Neural crest cell (in vitro differentiated cells): ENCODE measurements around the gene CSNK1D. TPM values are rescaled to one million over a fixed set of nuclear protein-coding genes. Genes with fewer than 3 reads are reported as not detected.

Source experiments
- DNase-seq: peaks from one replicate; pipeline ENCODE4 v3.0.0; 2021; ENCODE audit warnings: low read depth, mixed read lengths, low spot score
- H3K27ac Mint-ChIP-seq: one replicate; pipeline ENCODE4 v1.8.0; 2021; ENCODE audit warnings: mild to moderate bottlenecking, mixed read lengths; ENCODE audit not compliant: unreplicated experiment
- H3K27me3 Mint-ChIP-seq: 2 replicates; pipeline ENCODE4 v1.8.0; 2021; ENCODE audit warnings: low read depth, mild to moderate bottlenecking, mixed read lengths
- H3K36me3 Mint-ChIP-seq: 2 replicates; pipeline ENCODE4 v1.8.0; 2021; ENCODE audit warnings: low read depth, mild to moderate bottlenecking, mixed read lengths
- H3K4me1 Mint-ChIP-seq: 2 replicates; pipeline ENCODE4 v1.8.0; 2021; ENCODE audit warnings: mixed read lengths
- H3K4me3 Mint-ChIP-seq: one replicate; pipeline ENCODE4 v1.8.0; 2021; ENCODE audit warnings: mild to moderate bottlenecking, mixed read lengths
- H3K9me3 Mint-ChIP-seq: 2 replicates; pipeline ENCODE4 v1.8.0; 2021; ENCODE audit warnings: mixed read lengths
- total RNA-seq: library from RNA; stranded (reverse); gene quantifications from 2 replicates; pipeline ENCODE4 v1.2.1, GENCODE V29; 2021
- TF ChIP-seq, protein P1 (sequence below): fragments of 200-600 bp; sonication (generic); conservative IDR thresholded peaks from 2 replicates; pipeline ENCODE4 v1.5.0; 2021; ENCODE audit warnings: antibody characterized with exemption, mild to moderate bottlenecking

Gene CSNK1D
- total RNA-seq, 1 donor from 2014 or later, result 165 TPM

DNA sequence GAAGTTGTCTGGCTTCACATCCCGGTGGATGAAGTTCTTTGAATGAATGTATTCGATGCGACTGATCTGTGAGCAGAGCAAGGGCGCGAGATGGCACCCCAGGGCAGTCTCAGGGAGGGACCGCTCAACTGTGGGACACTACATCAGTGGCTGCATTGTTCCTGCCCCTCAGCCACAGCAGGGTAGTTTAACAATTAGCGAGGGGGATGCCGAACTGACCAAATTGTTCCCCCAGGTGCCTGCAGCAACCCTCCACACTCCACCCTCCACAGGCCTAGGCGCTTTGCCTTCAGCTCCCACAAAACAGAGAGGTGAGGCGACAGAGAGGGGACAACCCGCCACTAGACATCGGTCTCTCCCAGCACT is 20.3 kb downstream of the CSNK1D start:
- no peak for DNase-seq
- peaks cover 5% of the 10 kb centered on the region for H3K4me1 Mint-ChIP-seq
- TF ChIP-seq, protein P1, sequence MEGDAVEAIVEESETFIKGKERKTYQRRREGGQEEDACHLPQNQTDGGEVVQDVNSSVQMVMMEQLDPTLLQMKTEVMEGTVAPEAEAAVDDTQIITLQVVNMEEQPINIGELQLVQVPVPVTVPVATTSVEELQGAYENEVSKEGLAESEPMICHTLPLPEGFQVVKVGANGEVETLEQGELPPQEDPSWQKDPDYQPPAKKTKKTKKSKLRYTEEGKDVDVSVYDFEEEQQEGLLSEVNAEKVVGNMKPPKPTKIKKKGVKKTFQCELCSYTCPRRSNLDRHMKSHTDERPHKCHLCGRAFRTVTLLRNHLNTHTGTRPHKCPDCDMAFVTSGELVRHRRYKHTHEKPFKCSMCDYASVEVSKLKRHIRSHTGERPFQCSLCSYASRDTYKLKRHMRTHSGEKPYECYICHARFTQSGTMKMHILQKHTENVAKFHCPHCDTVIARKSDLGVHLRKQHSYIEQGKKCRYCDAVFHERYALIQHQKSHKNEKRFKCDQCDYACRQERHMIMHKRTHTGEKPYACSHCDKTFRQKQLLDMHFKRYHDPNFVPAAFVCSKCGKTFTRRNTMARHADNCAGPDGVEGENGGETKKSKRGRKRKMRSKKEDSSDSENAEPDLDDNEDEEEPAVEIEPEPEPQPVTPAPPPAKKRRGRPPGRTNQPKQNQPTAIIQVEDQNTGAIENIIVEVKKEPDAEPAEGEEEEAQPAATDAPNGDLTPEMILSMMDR, result no peak
- H3K4me3 Mint-ChIP-seq, result no peak overlapping the region
- H3K36me3 Mint-ChIP-seq, result peaks cover 37% of the 10 kb centered on the region
- no peaks in the 10 kb centered on the region for H3K9me3 Mint-ChIP-seq
- no peaks in the 10 kb centered on the region for H3K27me3 Mint-ChIP-seq
- H3K27ac Mint-ChIP-seq, result no peak overlapping the region

DNA sequence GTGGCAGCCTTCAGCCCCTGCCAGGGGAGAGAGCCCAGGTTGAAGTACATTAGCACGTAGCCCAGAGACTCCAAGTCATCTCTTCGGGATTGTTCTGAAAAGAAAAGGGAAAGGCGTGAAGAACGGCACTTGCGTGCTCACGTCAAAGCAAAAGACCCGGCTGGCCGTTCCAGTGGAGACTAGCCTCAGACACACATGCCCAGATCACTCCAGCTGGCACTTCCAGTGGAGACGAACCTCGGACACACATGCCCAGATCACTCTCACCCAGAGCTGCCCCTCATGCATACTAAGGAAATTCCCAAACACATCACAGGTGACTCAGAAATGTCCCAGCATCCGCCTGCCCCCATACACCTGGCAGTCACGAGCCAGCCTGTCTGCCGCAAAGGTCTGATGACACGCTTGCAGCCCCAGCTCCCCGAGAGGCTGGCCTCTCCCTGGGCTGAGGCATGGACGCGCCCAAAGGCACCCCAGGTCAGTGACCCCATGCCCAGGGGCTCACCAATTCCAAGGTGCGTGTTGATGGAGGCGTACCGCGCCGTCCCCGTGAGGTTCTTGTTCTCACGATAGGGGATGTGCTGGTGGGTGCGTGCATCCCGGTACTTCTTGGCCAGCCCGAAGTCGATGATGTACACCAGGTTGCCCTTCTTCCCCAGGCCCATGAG is 20.9 kb downstream of the CSNK1D start:
- TF ChIP-seq, protein P1, result no peak
- Mint-ChIP-seq H3K27me3 (no peaks in the 10 kb centered on the region), H3K9me3 (no peaks in the 10 kb centered on the region), H3K27ac (no peak overlapping the region), H3K4me1 (peaks cover 3% of the 10 kb centered on the region), H3K36me3 (peaks cover 37% of the 10 kb centered on the region), H3K4me3 (no peak overlapping the region)
- DNase-seq, result no peak

DNA sequence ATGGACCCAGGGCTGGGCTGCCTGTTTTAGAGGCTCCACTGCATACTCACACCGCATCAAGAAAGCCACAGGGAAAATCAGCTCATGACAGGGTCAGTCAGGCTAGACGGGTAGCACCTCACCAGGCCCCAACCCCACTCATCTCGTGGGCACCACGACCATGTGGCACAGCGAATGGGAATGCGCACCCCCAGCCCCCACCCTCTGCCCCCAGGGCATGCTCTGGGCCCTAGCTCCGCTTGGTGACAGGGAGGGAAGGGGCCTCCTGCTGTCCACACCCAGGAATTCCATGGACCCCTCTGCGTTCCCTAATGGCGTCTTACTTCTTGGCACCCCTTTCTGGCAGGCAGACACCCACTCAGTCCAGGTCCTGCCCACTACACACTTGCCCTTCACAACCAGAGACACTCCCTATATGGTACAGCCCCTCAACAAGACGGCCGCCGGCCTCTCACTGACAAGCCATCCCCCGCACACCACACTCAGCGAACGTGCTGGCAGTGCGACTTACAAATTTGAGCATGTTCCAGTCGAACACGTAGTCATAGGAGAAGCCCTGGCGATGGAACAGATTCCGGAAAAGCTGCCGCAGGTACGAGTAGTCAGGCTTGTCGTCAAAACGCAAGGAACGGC is 22.5 kb downstream of the CSNK1D start:
- H3K36me3 Mint-ChIP-seq, result peaks cover 27% of the 10 kb centered on the region
- peak overlapping the region; percentile 57 for H3K27ac Mint-ChIP-seq
- no peaks in the 10 kb centered on the region for H3K27me3 Mint-ChIP-seq

DNA sequence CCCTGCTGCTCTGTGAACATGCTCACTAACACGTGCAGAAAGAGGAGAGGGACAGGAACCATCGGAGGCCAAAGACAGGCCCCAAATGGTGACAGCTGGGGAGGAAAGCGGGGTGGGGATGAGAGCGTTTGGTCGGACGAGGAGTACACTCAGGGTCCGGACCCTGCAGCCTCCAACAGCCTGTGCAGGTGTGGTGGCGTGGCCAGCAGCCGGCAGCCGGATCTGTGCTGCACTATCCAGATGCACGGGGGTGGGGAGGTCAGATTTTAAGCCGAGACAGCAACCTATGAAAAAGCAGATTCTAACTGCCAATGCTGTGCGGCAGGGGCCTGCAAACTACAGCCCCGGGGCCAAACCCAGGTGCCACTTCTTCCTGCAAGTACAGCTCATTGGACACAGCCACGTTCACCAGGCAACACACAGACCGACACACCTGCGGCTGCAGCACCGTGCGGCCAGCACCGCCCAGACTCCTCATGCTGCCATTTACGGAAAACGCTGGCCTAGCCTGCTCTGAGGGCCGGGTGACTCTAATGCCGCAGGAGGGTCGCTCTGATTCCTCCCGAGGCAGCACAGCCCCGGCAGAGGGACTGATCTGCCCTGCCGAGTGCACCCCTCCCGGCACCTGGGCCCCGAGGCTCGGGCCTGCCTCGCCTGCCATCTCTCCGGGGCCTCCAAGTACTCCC is 23.5 kb downstream of the CSNK1D start:
- Mint-ChIP-seq H3K4me1 (no peaks in the 10 kb centered on the region), H3K36me3 (peaks cover 19% of the 10 kb centered on the region)

More for the DNA sequence above, 22.5 kb downstream of the CSNK1D start:
- Mint-ChIP-seq H3K4me3 (no peak overlapping the region), H3K4me1 (no peaks in the 10 kb centered on the region), H3K9me3 (no peaks in the 10 kb centered on the region)
- TF ChIP-seq, protein P1, result no peak
- no peak for DNase-seq

More for the DNA sequence above, 23.5 kb downstream of the CSNK1D start:
- H3K27ac Mint-ChIP-seq, result no peak overlapping the region
- H3K27me3 Mint-ChIP-seq, result no peaks in the 10 kb centered on the region
- TF ChIP-seq, protein P1, result no peak
- H3K4me3 Mint-ChIP-seq, result no peak overlapping the region
- DNase-seq, result no peak
- H3K9me3 Mint-ChIP-seq, result no peaks in the 10 kb centered on the region
